GM12891 (cell line): Measurements from ENCODE around the gene UPF1. TPM values are rescaled to one million over a fixed set of nuclear protein-coding genes. Genes with fewer than 3 reads are reported as not detected.

Experiments
- DNase-seq: peaks from one replicate; pipeline ENCODE4 v3.0.0; 2011; ENCODE audit warnings: low spot score; ENCODE audit not compliant: insufficient read length
- FAIRE-seq: peaks from 2 replicates; lab custom pipeline; 2011; peaks lifted over from hg19 to GRCh38; lab: Jason Lieb, UNC
- PAX5 ChIP-seq: IDR thresholded peaks from 2 replicates; pipeline ENCODE4 v1.6.1; 2011; ENCODE audit warnings: low read length, moderate library complexity, mild to moderate bottlenecking; ENCODE audit not compliant: insufficient read depth, severe bottlenecking
- POLR2A ChIP-seq: IDR thresholded peaks from 2 replicates; pipeline ENCODE4 v1.6.1; 2011; ENCODE audit warnings: low read depth, low read length, control low read depth
- POLR2AphosphoS5 ChIP-seq: IDR thresholded peaks from 2 replicates; pipeline ENCODE4 v1.6.1; 2011; ENCODE audit warnings: low read depth, low read length, control low read depth
- POU2F2 ChIP-seq: IDR thresholded peaks from 2 replicates; pipeline ENCODE4 v1.6.1; 2011; ENCODE audit warnings: low read depth, mild to moderate bottlenecking, control low read depth, low read length, moderate library complexity
- SPI1 ChIP-seq: IDR thresholded peaks from 2 replicates; pipeline ENCODE4 v1.6.1; 2011; ENCODE audit warnings: low read depth, low read length, control low read depth
- TAF1 ChIP-seq: IDR thresholded peaks from 2 replicates; pipeline ENCODE4 v1.6.1; 2011; ENCODE audit warnings: low read depth, low read length, control low read depth
- polyA plus RNA-seq: library from polyadenylated mRNA; unstranded; fragments of >200 nt; gene quantifications from one replicate; pipeline ENCODE4 v1.2.1, GENCODE V29; 2012; ENCODE audit warnings: low read depth, missing spikeins, inconsistent platforms; ENCODE audit not compliant: missing spikeins

Gene UPF1
- 25.1 TPM for polyA plus RNA-seq

- FAIRE-seq (peak; percentile 96), DNase-seq (peak; percentile 92)
- TF ChIP-seq POU2F2: 0 out of 2 replicates have a peak, but pooled peaks have one; percentile 44
- TF ChIP-seq PAX5: no peak
- peak; percentile 47 for TF ChIP-seq SPI1
- peak; percentile 84 for TF ChIP-seq TAF1
- TF ChIP-seq POLR2A: peak; percentile 75
- peak; percentile 52; the same call in 1 of the 2 replicates for TF ChIP-seq POLR2AphosphoS5
Observed at GRCh38 chr19:18831524-18832305, at the start of gene UPF1. Gene UPF1 (plus strand): TSS chr19:18831959. CDS start chr19:18832210, 251 bp downstream.

- TF ChIP-seq POLR2AphosphoS5 (no peak), PAX5 (no peak), POU2F2 (no peak), POLR2A (no peak), SPI1 (no peak), TAF1 (no peak)
- no peak for FAIRE-seq
Observed at GRCh38 chr19:18782559-18783225, 49.1 kb upstream of the UPF1 start.

GRCh38 chr19:18783958-18784785 is 47.6 kb upstream of the UPF1 start:
- DNase-seq (no peak), FAIRE-seq (no peak)
- TF ChIP-seq SPI1 (no peak), POLR2A (no peak), PAX5 (no peak), POLR2AphosphoS5 (no peak), TAF1 (no peak), POU2F2 (no peak)

More at GRCh38 chr19:18782559-18783225, 49.1 kb upstream of the UPF1 start:
- no peak for DNase-seq

- TF ChIP-seq TAF1 (no peak), POLR2A (no peak), POU2F2 (no peak), SPI1 (no peak), PAX5 (no peak), POLR2AphosphoS5 (no peak)
- FAIRE-seq (no peak), DNase-seq (no peak)
Observed at GRCh38 chr19:18784786-18785120, 47.0 kb upstream of the UPF1 start.

- TF ChIP-seq POU2F2 (no peak), POLR2AphosphoS5 (no peak), SPI1 (no peak), POLR2A (no peak), TAF1 (no peak), PAX5 (no peak)
- DNase-seq (peak; percentile 93), FAIRE-seq (no peak)
Observed at GRCh38 chr19:18785179-18786124, 46.3 kb upstream of the UPF1 start.

- DNase-seq: no peak
- no peak for TF ChIP-seq POLR2A
- no peak for TF ChIP-seq POLR2AphosphoS5
- no peak for TF ChIP-seq SPI1
- no peak for TF ChIP-seq PAX5
- no peak for TF ChIP-seq POU2F2
- FAIRE-seq: no peak
Observed at GRCh38 chr19:18788529-18789421, 43.0 kb upstream of the UPF1 start.

- DNase-seq (no peak), FAIRE-seq (no peak)
- TF ChIP-seq TAF1 (no peak), POLR2A (no peak), PAX5 (no peak), SPI1 (no peak), POLR2AphosphoS5 (no peak), POU2F2 (no peak)
Observed at GRCh38 chr19:18789422-18789869, 42.3 kb upstream of the UPF1 start.

- FAIRE-seq (no peak), DNase-seq (no peak)
- TF ChIP-seq SPI1 (peak; percentile 64), PAX5 (no peak), TAF1 (no peak)
Observed at GRCh38 chr19:18789883-18790565, 41.7 kb upstream of the UPF1 start.
